ENCODE measurements around the gene CAPZA2. TPM values are rescaled to one million over a fixed set of nuclear protein-coding genes. Genes with fewer than 3 reads are reported as not detected.
"Not testable (repeated sequence)": the region's sequence is repeated elsewhere in the genome, so short reads cannot be mapped to it uniquely, and the experiment has no call there.

The CAPZA2 gene
- polyA plus RNA-seq (ENCODE audit: insufficient read length): 201 TPM
- long read RNA-seq, donor 1, full-length matches to known transcripts: 100 of 100 reads
- long read RNA-seq, donor 1, partial matches to known transcripts: 0 of 100 reads
- long read RNA-seq, donor 1, other reads (novel, unspliced or antisense): 0 of 100 reads
- long read RNA-seq, donor 2, full-length matches to known transcripts: 85 of 91 reads
- long read RNA-seq, donor 2, partial matches to known transcripts: 6 of 91 reads
- long read RNA-seq, donor 2, other reads (novel, unspliced or antisense): 0 of 91 reads
- long read RNA-seq, donor 3, full-length matches to known transcripts: 66 of 66 reads
- long read RNA-seq, donor 3, partial matches to known transcripts: 0 of 66 reads
- long read RNA-seq, donor 3, other reads (novel, unspliced or antisense): 0 of 66 reads
- long read RNA-seq, donor 4, full-length matches to known transcripts: 8 of 8 reads
- long read RNA-seq, donor 4, partial matches to known transcripts: 0 of 8 reads
- long read RNA-seq, donor 4, other reads (novel, unspliced or antisense): 0 of 8 reads
- long read RNA-seq, donor 5, full-length matches to known transcripts: 159 of 186 reads
- long read RNA-seq, donor 5, partial matches to known transcripts: 27 of 186 reads
- long read RNA-seq, donor 5, other reads (novel, unspliced or antisense): 0 of 186 reads
- long read RNA-seq, donor 6, full-length matches to known transcripts: 90 of 95 reads
- long read RNA-seq, donor 6, partial matches to known transcripts: 5 of 95 reads
- long read RNA-seq, donor 6, other reads (novel, unspliced or antisense): 0 of 95 reads
- long read RNA-seq, donor 7, full-length matches to known transcripts: 132 of 253 reads
- long read RNA-seq, donor 7, partial matches to known transcripts: 121 of 253 reads
- long read RNA-seq, donor 7, other reads (novel, unspliced or antisense): 0 of 253 reads
- long read RNA-seq, donor 8, full-length matches to known transcripts: 52 of 52 reads
- long read RNA-seq, donor 8, partial matches to known transcripts: 0 of 52 reads
- long read RNA-seq, donor 8, other reads (novel, unspliced or antisense): 0 of 52 reads

DNA sequence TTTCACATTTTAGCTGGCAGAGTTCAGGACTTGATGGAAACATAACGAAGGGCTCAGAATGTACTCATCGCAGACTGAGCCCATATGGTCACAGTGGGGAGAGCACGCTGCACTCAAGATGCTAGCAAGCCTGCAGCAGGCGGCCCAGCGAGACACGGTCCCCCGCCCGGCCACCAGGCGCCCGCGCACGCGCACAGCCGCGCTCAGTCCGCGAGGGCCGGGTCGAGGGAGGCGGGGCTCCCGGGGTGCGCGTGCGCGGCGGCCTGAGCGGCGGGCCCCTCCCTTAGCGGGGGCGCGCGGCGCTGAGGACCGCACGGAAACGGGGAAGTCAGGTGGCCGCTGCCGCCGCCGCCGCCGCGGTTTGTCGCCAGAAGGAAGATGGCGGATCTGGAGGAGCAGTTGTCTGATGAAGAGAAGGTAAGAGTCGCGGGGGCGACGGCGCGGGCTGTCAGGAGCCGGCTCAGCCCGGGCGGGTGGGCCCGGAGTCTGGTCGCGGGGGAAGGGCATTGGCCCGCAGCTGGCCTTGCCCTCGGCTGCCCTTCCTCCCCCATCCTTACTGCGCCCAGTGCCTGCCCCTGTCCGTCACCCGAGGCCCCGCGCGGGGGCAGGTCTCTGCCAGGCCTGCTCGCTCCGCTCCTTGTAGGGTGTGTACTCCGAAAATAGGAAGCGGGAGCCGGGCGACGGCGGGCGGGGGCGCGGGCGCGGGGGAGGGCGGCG, at the start of gene CAPZA2:
CAPZA2 (plus strand) TSS at position 354 of the 717 bp plus-strand sequence; CDS start at position 379, 25 bp downstream.
- peak; percentile 90 for DNase-seq

DNA sequence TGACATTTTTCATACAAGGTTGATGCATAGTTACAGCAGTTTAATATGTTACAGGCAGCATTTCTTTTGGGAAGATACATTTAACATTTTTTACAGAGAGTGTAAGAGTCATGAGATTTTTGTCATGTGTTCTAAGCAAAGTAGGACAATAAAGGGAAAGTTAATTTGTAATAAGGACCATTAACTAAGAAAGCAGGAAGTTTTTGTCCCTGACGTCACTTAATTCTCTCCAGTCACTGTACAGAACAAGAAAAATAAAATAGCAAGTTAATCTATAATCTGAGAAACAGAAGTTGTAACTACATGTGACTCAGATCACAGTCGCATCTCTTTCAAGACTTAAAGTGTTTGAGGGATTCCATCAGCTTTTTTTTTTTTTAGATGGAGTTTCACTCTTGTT, 49.5 kb upstream of the CAPZA2 start:
- no peak for DNase-seq

DNA sequence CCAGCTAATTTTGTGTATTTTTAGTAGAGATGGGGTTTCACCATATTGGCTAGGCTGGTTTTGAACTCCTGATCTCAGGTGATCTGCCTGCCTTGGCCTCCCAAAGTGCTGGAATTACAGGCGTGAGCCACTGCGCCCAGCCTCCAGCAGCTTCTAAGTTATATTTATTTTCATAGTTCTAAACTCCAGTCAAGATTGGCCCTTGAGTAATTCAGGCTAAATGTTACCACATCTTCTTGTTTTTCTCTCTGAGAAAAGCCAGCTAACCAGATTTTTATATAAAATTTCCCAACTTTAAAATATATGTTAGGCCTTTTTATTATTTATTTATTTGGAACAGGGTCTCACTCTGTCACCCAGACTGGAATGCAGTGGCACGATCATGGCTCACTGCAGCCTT, 49.0 kb upstream of the CAPZA2 start:
- not testable (repeated sequence) for DNase-seq

DNA sequence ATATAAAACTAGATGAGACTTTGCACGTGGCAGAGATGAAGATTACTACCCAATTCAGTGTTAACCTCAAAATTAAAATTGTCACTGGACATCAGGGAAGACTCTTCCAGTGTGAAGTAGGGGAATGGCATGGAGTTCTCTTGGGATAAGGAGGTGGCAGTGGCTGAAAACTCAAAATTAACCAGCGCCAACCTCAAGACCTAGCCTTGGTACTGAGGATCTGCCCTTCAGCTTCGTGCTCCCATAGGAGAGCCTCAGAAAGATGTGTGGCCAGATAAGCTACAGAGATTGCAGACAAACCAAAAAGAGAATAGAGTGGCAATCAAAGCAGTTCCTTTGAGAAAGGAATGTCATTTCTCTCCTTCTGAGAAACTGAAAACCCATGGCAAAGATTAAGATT, 47.3 kb upstream of the CAPZA2 start:
- DNase-seq: no peak

GRCh38 chr7:116820149-116820548, 42.2 kb upstream of the CAPZA2 start:
- no peak for DNase-seq

DNA sequence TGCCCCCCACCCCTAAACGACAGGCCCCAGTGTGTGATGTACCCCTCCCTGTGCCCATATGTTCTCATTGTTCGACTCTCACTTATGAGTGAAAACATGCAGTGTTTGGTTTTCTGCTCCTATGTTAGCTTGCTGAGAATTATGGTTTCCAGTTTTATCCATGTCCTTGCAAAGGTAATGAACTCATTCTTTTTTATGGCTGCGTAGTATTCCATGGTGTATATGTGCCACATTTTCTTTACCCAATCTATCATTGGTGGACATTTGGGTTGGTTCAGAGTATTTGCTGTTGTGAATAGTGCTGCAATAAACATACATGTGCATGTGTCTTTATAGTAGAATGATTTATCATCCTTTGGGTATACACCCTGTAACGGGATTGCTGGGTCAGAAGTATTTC, 40.7 kb upstream of the CAPZA2 start:
- not testable (repeated sequence) for DNase-seq

DNA sequence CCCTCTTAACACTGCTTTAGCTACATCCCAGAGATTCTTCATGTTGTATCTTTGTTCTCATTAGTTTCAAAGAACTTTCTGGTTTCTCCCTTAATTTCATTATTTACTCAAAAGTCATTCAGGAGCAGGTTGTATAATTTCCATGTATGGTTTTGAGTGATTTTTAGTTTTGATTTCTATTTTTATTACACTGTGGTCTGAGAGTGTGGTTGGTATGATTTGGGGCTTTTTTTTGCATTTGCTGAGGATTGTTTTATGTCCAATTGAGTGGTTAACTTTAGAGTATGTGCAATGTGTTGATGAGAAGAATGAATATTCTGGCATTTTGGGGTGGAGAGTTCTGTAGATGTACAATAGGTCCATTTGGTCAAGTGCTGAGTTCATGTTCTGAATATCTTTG, 37.9 kb upstream of the CAPZA2 start:
- no peak for DNase-seq

DNA sequence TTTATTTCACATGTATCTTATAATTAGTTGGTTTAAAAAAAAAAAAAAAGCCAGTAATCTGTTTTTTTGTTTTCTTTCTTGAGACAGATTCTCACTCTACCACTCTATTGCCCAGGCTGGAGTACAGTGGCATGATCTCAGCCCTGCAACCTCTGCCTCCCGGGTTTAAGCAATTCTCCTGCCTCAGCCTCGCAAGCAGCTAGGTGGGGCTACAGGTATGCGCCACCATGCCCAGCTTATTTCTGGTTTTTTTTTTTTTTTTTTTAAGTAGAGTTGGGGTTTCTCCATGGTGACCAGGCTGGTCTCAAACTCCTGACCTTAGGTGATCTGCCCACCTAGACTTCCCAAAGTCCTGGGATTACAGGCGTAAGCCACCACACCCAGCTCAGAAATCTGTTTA, 34.1 kb upstream of the CAPZA2 start:
- no peak for DNase-seq

DNA sequence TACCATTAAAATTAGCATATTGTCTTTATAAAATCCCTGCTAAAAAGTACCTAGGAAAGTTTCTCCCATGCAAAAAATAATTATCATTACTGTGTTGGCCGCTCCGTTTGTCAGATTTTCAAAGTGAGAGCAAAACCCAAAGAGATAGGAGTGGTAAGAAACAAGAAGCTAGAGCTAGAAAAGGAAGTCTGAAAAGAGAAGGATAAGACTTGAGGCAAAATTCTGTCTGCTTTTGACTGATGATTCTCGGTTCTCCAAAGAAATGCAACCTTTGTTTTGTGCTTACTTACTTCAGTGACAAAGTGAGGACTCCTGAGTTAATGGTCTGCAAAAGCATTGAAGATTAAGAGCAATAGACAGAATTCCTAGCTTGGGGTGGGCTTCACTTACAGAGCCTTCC, 33.3 kb upstream of the CAPZA2 start:
- no peak for DNase-seq

DNA sequence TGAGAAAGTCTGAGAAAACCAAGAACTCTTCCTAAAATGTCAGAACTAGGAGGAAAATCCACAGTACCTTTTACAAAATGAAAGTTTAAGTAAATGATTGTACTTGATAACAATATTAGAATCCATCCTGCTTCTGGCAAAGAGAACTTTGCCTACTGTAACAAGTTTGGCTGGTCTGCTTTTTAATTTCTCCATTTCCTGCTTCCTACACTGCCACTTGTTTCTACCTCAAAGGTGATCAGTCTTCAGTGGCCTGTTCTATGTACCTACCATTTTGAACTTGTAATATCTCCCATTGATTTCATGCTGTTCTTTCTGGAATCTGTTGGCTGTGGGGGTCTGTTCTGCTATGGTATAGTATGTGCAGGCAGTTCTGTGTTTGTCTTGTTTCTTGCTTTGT, 32.9 kb upstream of the CAPZA2 start:
- DNase-seq: no peak

GRCh38 chr7:116832692-116833091, 29.7 kb upstream of the CAPZA2 start:
- DNase-seq: no peak

- no peak for DNase-seq
Measured at GRCh38 chr7:116834815-116835504, 27.4 kb upstream of the CAPZA2 start.

DNA sequence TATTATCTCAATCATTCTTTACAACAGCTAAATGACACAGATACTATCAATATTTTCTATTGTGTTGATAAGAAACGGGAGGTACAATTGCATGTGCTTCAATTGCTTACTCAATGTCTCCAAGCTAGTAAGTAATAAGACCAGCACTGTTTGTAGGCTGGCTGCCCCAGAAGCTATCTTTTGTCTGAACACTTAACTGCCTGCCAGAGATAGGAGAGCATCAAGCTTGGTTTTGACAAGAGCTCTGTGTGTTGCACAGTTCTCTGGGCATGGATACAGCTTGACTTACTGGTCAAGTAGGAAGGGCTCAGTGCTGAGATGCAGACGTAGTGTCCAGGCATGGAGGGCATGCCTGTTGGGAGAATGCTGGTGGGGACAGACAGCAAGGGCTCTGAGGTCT, 26.3 kb upstream of the CAPZA2 start:
- no peak for DNase-seq

- DNase-seq: no peak
Measured at GRCh38 chr7:116836911-116837310, 25.5 kb upstream of the CAPZA2 start.

GRCh38 chr7:116837586-116837985, 24.8 kb upstream of the CAPZA2 start:
- no peak for DNase-seq

DNA sequence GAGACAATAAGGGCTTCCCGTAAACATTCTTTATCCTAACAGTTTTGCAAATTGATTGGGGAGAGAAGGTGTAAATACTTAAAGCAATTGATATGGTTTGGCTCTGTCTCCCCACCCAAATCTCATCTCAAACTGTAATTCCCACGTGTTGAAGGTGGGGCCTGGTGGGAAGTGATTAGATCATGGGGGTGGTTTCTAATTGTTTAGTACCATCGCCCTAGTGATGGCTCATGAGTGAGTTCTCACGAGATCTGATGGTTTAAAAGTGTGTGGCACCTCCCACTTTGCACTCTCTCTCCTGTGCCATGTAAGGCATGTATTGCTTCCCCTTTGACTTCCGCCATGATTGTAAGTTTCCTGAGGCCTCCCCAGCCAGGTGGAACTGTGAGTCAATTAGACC, 22.1 kb upstream of the CAPZA2 start:
- DNase-seq: no peak

GRCh38 chr7:116842371-116842770, 20.0 kb upstream of the CAPZA2 start:
- no peak for DNase-seq

DNA sequence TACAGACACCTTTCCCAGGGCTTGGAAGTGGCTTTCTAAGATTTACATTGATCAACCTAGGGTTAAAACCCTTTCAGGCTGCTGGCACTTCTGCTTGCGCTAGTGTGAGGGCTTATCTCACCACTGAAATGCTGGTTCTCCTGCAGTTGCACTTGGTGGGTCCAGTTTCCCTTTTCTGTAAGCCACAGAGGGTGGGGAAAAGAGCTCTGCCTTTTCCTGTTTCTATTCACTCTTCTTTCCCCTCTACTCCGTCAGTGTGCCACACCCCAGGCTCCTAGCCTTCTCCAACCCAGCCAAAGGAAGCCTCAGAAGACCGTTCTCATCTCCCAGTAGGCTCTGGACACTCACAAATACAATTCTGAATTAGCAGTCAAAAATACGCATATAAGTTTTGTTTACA, 19.0 kb upstream of the CAPZA2 start:
- no peak for DNase-seq

GRCh38 chr7:116851175-116851574, 11.2 kb upstream of the CAPZA2 start:
- DNase-seq: no peak

- DNase-seq: no peak
Measured at GRCh38 chr7:116851671-116852070, 10.7 kb upstream of the CAPZA2 start.

- DNase-seq: no peak
Measured at GRCh38 chr7:116854132-116854531, 8.3 kb upstream of the CAPZA2 start.

- no peak for DNase-seq
Measured at GRCh38 chr7:116857052-116857451, 5.3 kb upstream of the CAPZA2 start.
